ENCODE data around the gene TMEM164.

GRCh38 chrX:110041980-110042379, 39.1 kb downstream of the TMEM164 start:
- TF ChIP-seq CTCF (conservative IDR thresholded peaks at IDR 0.05 in 1 of 2, IDR thresholded peaks at IDR 0.05 in 1 of 2; ENCODE audit: extremely low read depth in 1 of 2, insufficient read depth in 1 of 2, low read depth in 1 of 2, low read length in 2 of 2) (no peak), EZH2 (IDR thresholded peaks at IDR 0.05; ENCODE audit: borderline replicate concordance, low read length) (no peak)

Measured in mammary epithelial cell (primary cell).